DMS53 (cell line): Measurements from ENCODE around the gene CAD.

ENCODE experiments used
- DNase-seq: peaks from one replicate; lab custom pipeline; 2025; lab: John Stamatoyannopoulos, UW

The CAD gene

DNA sequence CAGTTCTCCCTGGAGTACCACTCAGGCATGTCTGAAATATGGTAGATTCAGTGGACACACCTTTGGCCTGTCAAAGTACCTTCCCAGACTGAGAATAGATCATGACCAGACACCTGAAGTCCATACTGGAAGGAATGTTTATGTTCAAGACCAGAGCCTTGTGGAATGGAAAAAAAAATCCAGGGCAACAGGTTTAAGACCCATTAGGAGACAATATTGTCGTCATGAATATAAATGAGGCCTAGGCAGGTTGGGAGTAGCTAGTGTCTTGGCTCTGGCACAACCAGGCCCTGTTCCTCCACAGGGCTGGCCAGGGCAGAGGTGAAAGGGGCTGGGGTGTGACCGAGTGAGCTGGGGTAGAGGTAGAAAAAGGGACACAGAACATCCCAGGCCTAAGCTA is 18.5 kb upstream of the CAD start:
- no peak for DNase-seq

DNA sequence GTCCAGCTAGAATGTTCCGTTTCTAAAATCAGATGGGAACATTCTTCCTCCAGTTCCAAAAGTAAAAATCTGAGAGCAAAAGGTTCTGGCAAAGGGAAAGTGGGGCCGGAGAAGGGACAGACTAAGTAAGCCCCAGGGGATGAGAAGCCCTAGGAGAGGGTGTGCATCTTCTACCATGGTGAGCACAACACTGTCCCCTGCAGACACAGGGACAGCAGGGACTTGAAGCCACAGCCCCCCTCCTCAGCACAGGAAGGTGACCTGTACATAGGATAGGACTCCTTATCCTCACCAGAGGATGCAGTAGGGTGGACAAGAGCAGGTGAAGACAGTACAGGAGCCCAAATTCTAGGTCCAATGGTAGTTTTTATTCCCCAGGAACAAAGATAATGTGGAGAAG is 17.9 kb upstream of the CAD start:
- no peak for DNase-seq

DNA sequence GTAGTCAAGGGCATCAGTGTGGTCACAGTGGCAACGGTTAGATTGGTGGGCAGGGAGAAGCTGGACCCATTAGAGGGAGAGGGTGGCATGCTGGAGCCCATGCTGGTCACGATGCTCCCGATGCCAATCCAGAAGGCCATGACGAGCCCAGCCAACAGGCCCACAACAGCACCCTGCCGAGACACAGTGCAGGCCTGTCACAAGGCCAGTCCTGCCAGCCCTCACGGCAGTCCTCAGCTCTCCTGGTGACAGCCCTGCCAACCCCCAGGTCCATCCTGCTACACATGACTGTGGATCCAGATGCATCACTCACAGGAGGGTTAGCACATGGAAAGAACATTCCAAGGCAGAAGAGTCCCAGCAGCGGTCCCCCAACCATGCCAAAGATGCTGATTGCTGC is 15.5 kb upstream of the CAD start:
- no peak for DNase-seq

DNA sequence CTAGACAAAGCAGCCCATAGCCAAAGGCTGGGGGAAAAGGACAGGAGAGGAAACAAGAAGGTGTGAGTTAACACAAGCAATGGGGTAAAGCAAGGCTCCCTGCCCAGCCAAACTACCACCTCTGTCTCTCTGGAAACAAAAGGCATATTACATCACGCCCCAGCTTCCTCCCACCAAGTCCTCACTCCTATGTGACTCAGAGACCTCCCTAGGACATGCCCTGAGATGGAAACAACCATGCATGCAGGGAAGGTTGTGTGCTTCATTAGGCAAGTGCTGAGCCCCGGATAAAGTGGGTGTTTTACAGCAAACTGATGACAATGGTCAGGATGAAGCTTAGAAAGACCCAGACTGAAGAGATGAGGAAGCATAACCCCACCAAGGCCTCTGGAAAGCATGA is 14.3 kb upstream of the CAD start:
- DNase-seq = no peak

DNA sequence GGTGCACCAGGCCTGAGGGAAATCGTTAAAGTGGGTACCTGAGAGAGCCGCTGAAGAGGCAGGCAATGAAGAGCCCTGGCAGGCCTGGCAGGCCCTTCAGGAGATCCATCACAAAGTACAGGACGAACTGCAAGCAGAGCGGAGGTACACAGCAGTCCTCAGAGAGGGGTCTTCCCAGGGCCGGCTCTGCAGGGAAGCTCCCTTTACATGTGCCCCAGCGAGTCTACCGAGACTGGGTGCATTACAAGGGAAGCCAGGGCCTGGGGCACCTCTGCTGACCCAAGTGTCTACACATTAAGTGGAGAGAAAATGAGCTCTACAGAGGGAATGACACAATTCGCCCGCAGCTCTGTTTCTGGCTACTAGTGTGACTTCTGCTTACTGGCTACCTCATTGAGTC is 13.4 kb upstream of the CAD start:
- no peak for DNase-seq

DNA sequence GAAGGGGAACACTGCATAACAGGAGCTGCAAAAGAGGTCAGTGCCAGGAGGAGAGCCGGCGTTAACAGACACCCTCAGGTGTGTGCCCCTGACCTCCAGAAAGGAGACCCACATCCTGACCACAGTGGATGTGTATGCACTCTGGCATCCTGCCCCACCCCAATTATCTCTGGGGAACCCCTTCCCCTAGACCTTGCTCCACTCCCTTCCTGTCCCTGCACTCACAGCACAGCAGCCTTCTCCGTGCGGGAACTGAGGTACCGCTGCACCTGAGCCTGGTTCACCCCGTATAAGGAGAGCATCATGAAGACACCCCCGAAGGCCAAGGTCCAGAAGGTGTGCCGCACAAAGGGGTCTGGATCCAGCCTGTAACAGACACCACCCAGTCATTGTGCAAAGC is 12.6 kb upstream of the CAD start:
- DNase-seq = no peak

DNA sequence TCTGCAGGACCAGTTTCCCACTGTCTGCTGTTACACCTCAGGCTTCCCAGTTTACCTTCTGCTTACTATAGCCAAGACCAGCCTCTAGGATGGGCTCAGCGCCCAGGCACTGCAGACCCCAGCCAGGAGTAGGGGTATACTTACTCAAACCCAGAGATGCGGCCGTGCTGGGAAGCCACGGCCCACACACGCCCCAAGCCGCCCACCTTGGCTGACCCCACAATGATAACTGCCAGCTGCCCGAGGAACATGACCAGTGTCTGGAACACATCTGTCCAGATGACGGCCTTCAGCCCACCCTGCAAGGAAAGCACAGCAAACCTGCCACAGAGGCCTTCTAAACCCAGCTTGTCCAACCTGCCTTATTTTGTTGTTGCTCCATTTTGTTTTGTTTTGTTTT is 12.0 kb upstream of the CAD start:
- no peak for DNase-seq

DNA sequence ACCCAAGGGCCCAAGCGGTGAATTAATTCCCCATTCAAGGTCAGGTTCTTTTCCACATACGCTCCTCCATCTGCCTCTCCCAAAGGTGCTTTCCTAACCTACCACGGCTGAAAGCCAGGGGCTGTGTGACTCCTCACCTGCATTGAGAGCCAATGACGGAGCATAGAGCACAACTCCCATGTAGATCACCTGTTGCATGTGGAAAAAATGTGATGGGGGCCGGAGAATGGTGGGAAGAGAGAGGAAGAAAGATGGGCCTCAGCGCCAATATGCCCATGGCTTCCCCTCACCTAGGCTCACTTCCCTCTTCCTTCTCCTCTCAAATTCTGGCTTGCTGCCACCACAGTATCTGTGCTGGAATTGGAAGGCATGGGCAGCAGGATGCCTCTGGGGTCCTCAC is 10.8 kb upstream of the CAD start:
- DNase-seq = no peak

DNA sequence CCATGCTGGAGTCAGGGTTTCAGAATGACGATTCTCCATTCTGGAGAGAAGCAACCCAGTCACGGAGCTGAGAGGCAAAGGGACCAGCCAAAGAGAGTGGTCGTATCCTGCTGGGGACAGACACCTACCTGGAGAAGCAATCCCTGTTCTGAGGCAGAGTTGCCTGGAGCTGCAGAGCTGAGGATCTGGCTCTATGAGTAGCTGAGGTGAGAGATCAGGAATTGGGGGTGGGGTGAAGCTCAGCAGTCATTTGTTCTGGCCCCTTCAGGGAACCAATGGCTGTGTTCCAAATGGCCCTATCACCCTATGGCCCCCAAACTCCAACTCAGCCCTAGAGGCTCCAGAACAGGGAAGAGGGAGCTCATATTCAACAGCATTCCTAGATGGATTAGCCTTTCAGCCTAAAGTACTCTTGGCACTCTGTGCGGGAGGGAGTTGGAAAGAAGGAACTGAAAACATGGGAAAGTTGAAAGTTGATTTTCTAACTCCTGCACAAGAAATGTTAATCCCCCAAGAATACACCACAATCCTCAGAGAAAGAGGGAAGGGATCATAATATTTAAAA is 8.6 kb upstream of the CAD start:
- no peak for DNase-seq

DNA sequence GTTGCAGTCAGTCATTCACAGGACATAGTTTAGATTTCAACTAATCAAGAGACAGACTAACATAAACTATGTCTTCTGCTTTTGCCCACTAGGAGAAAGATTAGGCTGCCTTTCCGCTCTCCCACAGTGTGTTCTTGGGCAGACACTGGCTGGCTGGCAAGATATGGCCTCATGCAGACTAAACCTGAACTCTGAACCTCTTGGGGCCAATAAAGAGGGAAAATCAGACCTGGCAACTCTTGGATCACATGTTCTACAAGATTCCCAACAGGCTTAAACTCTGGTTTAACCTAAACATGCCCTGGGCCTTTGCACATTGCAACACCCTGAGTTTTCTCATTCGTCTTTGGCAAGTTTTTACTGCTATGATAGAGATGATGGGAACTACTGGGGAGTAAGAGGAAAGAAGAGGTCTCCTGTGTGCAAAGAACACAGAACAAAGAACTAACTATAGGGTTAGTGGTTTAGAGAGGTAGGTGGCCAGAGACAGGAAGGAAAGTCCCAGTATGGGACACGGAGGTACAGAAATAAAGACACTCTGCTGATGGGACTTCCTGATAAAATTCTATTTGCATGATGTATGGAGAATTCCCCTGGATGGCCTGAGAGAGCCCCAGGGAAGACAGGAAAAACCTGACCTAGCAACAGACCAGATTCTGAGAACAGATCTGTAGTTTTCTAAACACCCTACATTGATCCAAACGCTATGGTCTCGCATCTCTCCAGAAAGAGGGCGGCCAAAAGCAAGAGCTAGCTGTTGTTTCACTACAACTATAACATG is 7.4 kb upstream of the CAD start:
- DNase-seq = no peak

DNA sequence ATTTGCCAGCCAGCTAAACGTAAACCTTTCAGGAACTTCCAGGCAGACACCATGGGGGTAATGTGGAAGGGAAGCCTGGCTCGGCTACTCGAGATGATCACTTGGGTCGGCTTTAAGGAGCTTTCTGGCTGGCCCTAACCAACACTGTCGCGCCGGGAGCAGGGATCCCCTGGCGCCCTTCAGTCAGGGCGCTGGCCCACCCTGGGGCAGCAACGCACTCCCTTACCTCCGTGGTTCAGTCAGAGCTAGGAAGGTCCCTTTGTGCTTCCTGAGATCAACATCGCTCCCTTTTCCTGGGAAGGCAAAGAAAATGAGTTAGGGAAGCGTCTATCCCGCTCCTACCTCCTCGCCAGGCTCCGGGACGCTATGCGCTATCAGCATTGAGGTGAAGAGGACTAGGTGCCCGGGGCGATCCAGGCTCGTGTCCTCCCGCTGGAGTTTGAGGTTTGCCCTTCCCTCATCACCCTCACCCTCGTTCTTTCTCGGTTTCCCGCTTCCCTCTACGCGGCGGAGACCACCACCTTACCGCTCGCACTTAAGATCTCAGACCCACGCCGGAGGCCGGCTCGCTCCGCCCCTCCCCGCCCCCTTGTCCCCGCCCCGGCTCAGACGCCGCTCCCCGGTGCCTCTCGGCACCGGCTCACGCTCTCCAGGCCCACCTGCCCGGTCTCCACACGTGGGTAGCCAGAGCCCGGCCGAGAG is 5.8 kb upstream of the CAD start:
- DNase-seq = peak; percentile 81

DNA sequence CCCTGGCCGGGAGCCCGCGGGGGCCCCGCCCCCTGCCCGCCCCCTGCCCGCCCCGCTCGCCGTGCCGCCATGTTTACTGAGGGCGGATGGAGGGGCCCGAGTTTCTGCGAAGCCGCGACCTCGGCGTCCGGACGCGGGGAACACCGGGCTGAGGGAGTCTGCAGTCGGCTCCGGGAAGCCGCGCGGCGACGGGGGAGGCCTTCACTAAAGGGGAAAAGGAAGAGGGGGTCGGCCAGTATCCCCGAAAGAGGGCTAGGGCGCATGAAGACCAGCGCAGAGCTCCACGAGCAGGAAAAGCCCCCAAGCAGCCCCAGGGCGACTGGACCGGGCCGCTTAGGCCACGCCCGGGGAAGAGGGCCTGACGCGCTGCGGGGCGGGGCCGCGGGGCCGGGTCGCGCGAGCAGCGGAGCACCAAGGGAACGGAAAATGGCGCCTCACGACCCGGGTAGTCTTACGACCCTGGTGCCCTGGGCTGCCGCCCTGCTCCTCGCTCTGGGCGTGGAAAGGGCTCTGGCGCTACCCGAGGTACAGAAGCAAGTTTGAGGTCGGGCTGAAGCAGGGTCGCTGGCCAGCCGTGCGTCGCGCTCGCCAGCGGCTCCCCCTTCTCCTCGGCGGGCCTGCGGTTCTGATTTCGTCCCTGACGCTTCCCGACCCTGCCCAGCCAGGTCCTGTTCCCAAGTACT is 5.1 kb upstream of the CAD start, which contains the start of the genes ATRAID and SLC5A6:
Gene ATRAID (plus strand): TSS at position 99 of the 683 bp plus-strand sequence. CDS start 328 bp downstream, at position 427.
Gene SLC5A6 (minus strand): TSS at position 326 of the 683 bp plus-strand sequence. CDS start 4,618 bp downstream, outside the sequence.
- peak; percentile 93 for DNase-seq

DNA sequence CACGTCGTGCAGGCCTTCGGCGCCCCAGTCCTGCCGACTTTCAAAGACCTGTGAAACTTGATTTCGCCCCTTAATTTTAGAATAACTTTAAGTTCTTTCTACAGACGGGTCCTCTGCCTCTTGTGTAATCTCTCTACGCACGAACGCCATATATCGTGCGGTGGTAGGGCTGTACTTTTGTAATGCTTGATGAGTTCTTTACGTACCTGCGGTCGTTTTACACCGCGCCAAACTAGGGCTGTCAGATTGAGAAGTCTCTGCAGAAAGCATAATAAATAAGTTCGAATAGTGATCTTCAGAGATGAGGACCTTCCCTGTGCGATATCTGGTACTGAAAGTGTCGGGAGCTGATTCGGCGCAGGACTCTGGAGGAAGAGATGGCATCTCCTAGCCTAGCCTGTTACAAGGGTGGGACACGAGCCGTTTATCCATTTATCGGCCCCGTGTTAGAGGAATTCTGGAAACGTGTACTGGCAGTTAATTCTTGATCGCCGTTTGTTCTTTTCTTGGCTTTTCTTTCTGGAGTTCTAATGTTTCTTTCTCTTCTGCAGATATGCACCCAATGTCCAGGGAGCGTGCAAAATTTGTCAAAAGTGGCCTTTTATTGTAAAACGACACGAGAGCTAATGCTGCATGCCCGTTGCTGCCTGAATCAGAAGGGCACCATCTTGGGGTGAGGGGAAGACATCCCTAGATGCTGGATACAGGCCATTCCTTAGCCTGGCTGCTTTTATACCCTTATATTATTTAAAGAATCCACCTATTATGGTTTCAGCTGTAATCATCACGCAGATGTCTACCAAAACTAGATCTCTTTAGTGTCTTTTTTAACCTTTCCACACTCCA is 4.3 kb upstream of the CAD start:
- peak; percentile 77 for DNase-seq

DNA sequence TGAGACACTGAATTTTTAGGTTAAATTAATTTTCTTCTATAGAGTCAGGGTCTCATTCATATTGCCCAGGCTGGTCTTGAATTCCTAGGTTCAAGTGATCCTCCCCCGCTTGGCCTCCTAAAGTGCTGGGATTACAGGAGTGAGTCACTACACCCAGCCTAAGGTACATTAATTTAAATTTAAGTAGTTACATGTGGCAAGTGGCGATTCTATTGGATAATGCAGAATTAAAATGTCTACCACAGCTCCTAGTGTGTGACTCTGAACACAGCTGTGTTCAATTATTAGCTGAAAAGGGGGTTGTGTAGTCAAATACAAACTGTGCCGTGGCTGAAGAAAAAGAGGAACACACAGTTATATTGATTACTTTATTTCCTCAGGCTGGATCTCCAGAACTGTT is 2.2 kb upstream of the CAD start:
- DNase-seq = no peak

DNA sequence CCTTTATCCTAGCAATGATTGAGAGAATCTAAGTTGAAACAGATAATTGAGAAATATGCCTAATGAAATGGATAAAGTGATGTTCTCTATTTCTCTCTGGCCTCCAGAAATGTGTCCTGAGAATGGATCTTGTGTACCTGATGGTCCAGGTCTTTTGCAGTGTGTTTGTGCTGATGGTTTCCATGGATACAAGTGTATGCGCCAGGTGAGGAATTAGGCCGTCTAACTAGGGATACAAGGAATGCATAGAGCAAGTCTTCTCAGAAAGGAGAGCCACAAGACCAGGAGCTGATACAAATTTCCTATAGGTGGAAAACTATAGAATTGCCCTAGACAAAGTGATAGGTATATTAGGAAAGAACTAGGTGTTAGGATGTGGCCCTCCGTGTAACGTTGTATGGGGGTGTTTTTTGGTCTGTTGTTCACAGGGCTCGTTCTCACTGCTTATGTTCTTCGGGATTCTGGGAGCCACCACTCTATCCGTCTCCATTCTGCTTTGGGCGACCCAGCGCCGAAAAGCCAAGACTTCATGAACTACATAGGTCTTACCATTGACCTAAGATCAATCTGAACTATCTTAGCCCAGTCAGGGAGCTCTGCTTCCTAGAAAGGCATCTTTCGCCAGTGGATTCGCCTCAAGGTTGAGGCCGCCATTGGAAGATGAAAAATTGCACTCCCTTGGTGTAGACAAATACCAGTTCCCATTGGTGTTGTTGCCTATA is 592 bp upstream of the CAD start:
- DNase-seq = peak; percentile 63

DNA sequence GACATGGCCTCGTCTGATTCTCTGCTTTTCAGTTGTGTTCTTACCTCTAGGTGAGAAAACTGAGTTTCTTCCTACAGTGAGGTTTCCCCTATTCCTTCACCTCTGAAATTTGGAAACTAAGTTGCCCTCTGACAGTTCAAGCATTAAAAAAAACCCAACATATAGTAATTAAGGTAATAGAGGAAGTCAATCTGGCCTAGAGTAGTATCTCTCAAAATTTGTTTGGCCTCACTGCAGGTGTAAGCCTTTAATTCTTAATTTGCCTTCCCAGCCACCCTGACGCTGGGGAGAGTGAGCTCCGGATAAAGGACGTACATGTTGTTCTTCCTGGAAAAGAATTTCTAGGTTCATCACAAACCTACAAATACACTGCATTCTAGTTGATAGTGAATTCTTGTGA is 1.4 kb downstream of the CAD start:
- DNase-seq = no peak

DNA sequence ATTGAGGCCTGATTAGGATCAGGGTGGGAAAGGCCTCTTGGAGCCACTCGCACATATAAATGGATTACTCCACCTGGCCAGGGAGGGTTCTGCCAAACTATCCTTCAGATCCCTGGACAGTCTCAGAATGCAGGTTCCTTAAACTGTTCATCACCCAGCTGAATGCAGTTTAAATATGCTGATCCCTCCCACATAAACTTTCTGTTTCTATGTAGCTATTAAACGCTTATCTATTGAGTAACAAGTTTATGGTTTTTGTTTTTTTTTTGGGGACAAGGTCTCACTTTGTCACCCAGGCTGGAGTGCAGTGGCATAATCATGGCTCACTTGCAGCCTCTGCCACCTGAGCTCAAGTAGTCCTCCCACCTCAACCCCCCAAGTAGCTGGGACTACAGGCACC is 1.9 kb downstream of the CAD start:
- no peak for DNase-seq

DNA sequence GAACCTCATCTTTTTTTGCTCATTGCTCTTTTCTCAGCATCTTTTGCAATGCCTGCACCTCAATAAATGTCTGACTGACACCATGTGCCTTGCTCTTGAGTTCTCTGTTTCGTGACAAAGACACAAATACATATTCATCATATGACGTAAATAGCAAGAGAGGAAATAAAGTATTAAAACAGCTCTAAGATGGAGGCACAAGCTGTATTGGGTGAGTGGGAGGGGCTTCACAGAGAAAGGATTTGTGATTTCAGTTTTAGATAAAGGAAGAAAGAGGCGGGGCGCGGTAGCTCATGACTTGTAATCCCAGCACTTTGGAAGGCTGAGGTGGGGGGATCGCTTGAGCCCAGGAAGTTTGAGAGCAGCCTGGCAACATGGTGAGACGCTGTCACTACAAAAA is 2.9 kb downstream of the CAD start:
- DNase-seq = no peak

DNA sequence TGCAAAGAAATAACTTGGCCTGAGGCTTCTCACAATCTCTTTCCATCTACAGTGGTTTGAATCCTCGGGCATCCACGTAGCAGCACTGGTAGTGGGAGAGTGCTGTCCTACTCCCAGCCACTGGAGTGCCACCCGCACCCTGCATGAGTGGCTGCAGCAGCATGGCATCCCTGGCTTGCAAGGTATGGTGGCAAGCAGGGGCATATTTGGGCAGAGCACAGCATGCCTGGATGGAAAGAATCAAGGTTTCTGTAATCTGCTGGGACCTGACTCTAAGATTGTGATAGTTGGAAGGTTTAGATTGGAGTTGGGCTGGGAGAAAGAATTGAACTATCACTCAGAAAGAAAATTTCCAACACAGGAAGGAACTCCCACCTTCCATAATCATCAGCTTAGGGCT is 4.0 kb downstream of the CAD start:
- no peak for DNase-seq

DNA sequence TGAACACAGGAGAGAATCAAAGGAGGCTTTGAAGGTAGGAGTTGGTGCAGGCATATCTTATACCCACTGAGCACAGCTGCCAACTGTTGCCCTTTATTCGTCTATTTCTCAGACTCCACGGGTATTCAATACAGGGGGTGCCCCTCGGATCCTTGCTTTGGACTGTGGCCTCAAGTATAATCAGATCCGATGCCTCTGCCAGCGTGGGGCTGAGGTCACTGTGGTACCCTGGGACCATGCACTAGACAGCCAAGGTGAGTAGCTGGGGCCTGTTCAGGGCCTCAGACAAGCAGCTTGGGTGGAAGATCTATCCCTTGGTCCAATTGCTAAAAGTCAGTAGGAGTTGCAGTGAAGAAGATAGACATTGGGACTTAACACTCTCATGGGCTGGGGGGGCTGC is 5.2 kb downstream of the CAD start:
- no peak for DNase-seq

DNA sequence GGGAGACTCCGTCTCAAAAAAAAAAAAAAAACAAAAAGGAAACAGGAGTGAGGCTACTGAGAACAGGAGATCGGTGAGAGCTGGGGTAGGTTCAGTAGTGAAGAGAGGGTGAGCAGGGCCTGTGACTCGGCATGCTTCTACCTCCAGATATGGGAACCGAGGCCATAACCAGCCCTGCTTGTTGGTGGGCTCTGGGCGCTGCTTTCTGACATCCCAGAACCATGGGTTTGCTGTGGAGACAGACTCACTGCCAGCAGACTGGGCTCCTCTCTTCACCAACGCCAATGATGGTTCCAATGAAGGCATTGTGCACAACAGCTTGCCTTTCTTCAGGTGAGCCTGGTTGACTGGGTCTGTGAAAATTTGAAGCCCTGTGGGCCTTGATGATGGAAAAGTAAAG is 6.2 kb downstream of the CAD start:
- DNase-seq = no peak
